GM13977 (cell line): ENCODE measurements around the gene AHCY.
"Not testable (repeated sequence)": the region's sequence is repeated elsewhere in the genome, so short reads cannot be mapped to it uniquely, and the experiment has no call there.

Experiments used
- DNase-seq: peaks from one replicate; pipeline ENCODE4 v3.0.0; 2012; ENCODE audit warnings: low spot score
- in situ Hi-C: fragments of 300-500 bp; cut with MboI; formaldehyde crosslinking; loops from one replicate; pipeline ENCODE4 v1.12.0; 2022; ENCODE audit warnings: low sequenced_read_pairs, low pct_unique_long_range_greater_than_20kb, mixed read lengths, inconsistent platforms; ENCODE audit not compliant: unreplicated experiment
- TF ChIP-seq, protein P1 (sequence below): IDR thresholded peaks from 2 replicates; pipeline ENCODE4 v1.5.1; 2012; ENCODE audit warnings: mild to moderate bottlenecking, control low read depth; ENCODE audit not compliant: insufficient read depth; ENCODE audit errors: extremely low read depth, missing control alignments

Gene AHCY

DNA sequence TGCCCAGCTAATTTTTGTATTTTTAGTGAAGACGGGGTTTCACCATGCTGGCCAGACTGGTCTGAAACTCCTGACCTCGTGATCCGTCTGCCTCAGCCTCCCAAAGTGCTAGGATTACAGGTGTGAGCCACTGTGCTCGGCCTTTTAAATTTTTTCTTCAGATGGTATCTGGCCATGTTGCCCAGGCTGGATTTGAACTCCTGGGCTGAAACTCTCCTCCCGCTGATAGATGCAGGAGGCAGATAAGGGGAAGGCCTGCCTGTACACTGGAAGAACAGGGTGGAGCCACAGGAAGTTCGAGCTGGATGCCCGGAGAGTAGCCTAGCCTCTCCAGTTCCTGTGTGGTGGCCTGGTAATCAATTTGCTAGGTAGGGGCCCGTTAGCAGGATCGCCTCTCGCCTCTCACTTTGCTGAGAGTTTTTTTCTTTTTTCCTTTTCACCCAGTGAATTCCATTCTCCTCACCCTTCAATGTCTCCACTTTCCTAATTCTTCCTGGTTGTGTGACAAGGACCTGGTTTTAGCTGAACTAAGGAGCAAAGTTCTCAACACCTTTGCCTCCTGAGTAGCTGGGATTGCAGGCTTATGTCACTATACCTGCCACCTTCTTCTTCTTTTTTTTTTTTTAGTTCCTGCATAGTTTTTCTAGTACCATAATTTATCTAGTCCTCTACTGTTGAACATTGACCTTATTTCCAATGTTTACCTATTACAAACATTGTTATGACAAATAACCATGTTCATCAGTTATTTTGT, 40.5 kb upstream of the AHCY start:
- in situ Hi-C loops: no loop called here
- DNase-seq: no peak
- TF ChIP-seq, protein P1, sequence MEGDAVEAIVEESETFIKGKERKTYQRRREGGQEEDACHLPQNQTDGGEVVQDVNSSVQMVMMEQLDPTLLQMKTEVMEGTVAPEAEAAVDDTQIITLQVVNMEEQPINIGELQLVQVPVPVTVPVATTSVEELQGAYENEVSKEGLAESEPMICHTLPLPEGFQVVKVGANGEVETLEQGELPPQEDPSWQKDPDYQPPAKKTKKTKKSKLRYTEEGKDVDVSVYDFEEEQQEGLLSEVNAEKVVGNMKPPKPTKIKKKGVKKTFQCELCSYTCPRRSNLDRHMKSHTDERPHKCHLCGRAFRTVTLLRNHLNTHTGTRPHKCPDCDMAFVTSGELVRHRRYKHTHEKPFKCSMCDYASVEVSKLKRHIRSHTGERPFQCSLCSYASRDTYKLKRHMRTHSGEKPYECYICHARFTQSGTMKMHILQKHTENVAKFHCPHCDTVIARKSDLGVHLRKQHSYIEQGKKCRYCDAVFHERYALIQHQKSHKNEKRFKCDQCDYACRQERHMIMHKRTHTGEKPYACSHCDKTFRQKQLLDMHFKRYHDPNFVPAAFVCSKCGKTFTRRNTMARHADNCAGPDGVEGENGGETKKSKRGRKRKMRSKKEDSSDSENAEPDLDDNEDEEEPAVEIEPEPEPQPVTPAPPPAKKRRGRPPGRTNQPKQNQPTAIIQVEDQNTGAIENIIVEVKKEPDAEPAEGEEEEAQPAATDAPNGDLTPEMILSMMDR: no peak

DNA sequence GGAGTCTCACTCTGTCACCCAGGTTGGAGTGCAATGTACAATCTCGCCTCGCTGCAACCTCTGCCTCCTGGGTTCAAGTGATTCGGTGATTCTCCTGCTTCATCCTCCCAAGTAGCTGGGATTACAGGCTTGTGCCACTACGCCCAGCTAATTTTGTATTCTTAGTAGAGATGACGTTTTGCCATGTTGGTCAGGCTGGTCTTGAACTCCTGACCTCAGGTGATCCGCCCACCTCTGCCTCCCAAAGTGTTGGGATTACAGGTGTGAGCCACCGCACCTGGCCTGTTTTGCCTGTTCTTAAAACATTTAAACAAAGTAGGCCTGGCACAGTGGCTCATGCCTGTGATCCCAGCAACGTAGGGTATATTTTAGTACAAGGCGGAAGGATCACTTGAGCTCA, 38.0 kb upstream of the AHCY start:
- DNase-seq, in situ Hi-C loops: not testable (repeated sequence)

DNA sequence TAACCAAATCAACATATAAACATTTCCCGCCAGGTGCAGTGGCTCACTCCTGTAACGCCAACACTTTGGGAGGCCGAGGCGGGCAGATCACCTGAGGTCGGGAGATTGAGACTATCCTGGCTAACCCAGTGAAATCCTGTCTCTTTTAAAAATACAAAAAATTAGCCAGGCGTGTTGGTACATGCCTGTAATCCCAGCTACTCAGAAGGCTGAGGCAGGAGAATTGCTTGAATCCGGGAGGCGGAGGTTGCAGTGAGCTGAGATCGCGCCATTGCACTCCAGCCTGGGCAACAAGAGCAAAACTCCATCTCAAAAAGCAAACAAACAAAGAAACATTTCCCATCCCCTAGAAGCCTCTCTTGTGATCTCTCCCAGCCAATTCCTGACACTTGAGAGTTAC, 37.6 kb upstream of the AHCY start:
- DNase-seq, in situ Hi-C loops: not testable (repeated sequence)

DNA sequence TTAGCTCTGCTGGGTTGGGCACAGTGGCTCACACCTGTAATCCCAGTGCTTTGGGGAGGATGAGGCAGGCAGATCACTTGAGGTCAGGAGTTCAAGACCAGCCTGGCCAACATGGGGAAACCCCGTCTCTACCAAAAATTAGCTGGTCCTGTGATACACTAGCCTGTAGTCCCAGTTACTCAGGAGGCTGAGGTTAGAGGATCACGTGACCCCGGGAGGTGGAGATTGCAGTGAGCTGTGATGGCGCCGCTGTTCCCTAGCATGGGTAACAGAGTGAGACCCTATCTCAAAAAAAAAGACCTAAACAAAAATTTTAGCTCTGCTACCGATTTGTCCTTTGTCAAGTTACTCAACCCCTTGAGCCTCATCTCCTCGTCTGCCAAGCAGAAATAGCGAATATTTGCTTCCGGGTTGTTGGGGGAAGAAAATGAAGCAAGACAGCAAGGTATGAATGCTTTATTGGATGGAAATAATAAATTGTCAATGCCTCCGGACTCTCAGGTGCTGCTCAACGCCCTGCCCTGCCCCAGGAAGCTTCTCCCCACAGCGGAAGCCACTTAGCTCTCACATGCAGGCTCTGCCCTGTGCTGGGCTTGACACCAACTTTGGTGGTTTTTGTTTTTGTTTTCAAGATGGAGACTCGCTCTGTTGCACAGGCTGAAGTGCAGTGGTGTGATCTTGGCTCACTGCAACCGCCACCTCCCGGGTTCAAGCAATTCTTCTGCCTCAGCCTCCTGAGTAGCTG, 35.0 kb upstream of the AHCY start:
- no peak for DNase-seq
- TF ChIP-seq, protein P1: no peak
- in situ Hi-C loops: no loop called here

DNA sequence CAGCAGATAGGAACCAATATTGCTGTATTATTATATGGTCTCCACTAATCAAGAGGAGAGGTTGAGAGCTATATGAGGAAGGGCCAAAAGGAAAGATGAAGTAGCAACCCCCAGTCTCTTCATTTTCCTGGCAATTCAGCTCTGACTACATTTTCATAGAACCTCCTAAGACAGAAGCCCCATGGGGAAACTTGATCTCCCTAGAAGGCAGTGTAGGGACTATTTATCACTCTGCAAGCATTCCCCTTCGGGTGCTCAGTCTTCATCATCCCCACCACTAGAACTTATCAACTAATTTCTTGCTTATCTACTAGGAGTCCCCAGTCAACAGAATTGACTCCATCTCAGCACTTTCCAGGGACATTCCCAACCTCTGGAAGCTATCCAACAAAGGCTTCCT, 34.4 kb upstream of the AHCY start:
- no peak for DNase-seq
- in situ Hi-C loops: no loop called here
- TF ChIP-seq, protein P1: no peak

DNA sequence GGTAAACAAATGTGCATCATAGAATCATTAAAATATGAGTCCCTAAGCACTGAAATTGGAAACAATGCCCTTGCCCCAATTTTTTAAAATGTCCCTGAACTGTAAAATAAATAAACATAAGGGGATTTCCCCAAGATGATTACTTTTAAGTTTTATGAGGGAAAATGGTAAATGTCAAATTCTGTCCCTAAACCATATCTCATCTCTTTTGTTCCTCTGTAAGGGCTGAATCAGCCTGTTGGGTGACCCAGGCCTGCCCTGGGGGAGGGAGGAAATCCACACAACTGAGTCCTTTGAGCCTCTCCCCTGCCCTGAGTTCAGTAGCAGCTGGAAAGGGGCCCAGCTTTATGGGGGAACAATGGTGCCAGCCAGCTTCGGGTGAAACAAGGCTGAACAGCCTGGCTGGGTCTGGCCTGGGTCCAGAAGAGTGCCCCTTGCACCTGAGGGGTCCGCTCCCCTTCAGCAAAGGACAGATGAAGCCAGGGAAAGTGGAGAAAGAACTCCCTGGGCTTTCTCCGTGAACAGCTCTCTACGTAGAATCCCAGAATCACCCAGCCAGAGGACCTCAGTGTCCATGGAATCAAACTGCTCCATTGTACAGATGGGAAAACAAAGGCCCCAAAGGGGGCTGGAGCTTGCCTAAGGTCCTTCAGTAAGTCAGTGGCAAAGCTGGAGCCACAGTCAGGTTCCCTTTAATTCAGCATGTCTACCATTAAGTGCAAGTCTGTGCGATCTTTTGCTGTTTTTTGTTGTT, 31.7 kb upstream of the AHCY start:
- in situ Hi-C loops: no loop called here
- DNase-seq: no peak
- TF ChIP-seq, protein P1: no peak

DNA sequence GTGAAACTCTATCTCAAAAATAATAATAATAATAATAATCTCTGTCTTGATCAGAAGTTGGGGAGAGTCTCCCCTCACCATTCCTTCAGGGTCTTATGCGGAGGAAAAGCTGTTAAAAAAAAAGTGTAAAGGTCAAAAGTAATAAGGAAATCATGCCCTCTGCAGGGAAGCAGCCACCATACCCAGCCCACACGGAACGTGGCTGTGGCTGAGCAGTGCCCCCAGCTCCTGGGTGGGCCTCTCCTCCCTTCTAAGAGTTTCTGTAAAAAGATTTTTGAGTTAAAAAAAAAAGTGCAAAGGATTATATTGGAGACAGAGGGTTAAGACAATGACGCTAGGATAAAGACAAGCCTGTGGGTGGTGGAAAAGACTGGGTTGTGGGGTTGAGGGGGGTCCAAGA, 30.6 kb upstream of the AHCY start:
- TF ChIP-seq, protein P1: no peak
- in situ Hi-C loops: no loop called here
- no peak for DNase-seq
